Body of pancreas (tissue), 4 donors: Measurements from ENCODE around the gene CHST8.

ENCODE experiments used
- CTCF ChIP-seq, 7 experiments: fragments of 450-650 bp in 4 of 7; fragments of 200-600 bp in 3 of 7; sonication (generic) in 3 of 7; IDR thresholded peaks; one replicate each; pipeline ENCODE4 v1.5.1; 2016 to 2019; ENCODE audit warnings: antibody characterized with exemption in 7 of 7
- POLR2A ChIP-seq, 3 donors: fragments of 450-650 bp; IDR thresholded peaks; one replicate each; pipeline ENCODE4 v1.6.1; 2016; ENCODE audit warnings: antibody characterized with exemption in 3 of 3, mild to moderate bottlenecking in 2 of 3

GRCh38 chr19:33712268-33712667, 90.5 kb downstream of the CHST8 start:
- no peak for TF ChIP-seq CTCF (IDR thresholded peaks at IDR 0.05)
- no peak for TF ChIP-seq POLR2A (IDR thresholded peaks at IDR 0.05)
